Hepatocyte (in vitro differentiated cells): ENCODE results near the gene FBXL17.

Source experiments
- EZH2 ChIP-seq: fragments of 200-600 bp; sonication (generic); IDR thresholded peaks from 2 replicates; pipeline ENCODE4 v1.6.1; 2016; ENCODE audit warnings: antibody characterized with exemption, mild to moderate bottlenecking, borderline replicate concordance
- EZH2phosphoT487 ChIP-seq: fragments of 200-600 bp; sonication (generic); IDR thresholded peaks from one replicate; pipeline ENCODE4 v1.6.1; 2018; ENCODE audit warnings: antibody characterized with exemption, mild to moderate bottlenecking, low read depth, moderate library complexity; ENCODE audit not compliant: unreplicated experiment, severe bottlenecking
- TF ChIP-seq, protein P1 (sequence below): fragments of 200-600 bp; sonication (generic); IDR thresholded peaks from 2 replicates; pipeline ENCODE4 v1.5.1; 2016; ENCODE audit warnings: antibody characterized with exemption, mild to moderate bottlenecking; ENCODE audit not compliant: poor library complexity

DNA sequence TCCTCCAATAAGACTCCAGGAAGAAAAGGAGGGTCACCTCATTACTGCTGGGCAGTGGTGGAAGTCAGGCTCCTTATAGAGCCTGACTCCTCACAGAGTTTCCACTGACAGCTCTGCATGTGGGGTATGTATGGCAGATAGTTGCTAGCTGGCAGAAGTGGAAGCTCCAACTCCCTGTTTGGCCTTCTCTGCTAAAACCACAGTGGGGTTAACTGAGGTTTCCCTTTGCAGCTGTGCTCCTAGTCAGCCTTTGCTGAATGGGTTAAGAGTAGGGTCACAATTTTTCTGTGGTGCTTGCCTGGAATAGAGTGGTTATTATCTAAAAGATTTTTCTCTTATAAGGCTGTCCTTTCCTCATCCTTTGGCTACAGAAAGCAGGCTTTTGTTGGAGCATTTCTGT lies 327.5 kb downstream of the FBXL17 start:
- TF ChIP-seq, protein P1, sequence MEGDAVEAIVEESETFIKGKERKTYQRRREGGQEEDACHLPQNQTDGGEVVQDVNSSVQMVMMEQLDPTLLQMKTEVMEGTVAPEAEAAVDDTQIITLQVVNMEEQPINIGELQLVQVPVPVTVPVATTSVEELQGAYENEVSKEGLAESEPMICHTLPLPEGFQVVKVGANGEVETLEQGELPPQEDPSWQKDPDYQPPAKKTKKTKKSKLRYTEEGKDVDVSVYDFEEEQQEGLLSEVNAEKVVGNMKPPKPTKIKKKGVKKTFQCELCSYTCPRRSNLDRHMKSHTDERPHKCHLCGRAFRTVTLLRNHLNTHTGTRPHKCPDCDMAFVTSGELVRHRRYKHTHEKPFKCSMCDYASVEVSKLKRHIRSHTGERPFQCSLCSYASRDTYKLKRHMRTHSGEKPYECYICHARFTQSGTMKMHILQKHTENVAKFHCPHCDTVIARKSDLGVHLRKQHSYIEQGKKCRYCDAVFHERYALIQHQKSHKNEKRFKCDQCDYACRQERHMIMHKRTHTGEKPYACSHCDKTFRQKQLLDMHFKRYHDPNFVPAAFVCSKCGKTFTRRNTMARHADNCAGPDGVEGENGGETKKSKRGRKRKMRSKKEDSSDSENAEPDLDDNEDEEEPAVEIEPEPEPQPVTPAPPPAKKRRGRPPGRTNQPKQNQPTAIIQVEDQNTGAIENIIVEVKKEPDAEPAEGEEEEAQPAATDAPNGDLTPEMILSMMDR = no peak
- TF ChIP-seq EZH2phosphoT487 (no peak), EZH2 (no peak)
